ENCODE data around the gene GOSR1. TPM values are rescaled to one million over a fixed set of nuclear protein-coding genes. Genes with fewer than 3 reads are reported as not detected.
A peak's percentile ranks its signal among the peaks of the same experiment; 100 is the strongest.
"Not testable (repeated sequence)": the region's sequence is repeated elsewhere in the genome, so short reads cannot be mapped to it uniquely, and the experiment has no call there.

GOSR1 gene
- total and polyA plus RNA-seq, 2 experiments from 2014 or later = 24.6 to 30.0 TPM

- peaks cover 20% of the 10 kb centered on the region for H3K36me3 ChIP-seq
- no peaks in the 10 kb centered on the region for H3K9me3 ChIP-seq (ENCODE audit: low read depth)
- no peak overlapping the region for H3K27ac ChIP-seq
- no peaks in the 10 kb centered on the region for H3K4me1 ChIP-seq (ENCODE audit: low read depth)
- H3K27me3 ChIP-seq = no peaks in the 10 kb centered on the region
- DNase-seq (ENCODE audit: low read depth in 1 of 2, low spot score in 1 of 2) = no peak
- TF ChIP-seq CTCF (IDR thresholded peaks at IDR 0.05; ENCODE audit: low read depth, low read length) = no peak
- no peak overlapping the region for H3K4me3 ChIP-seq
Observed at GRCh38 chr17:30443721-30444120, 33.5 kb upstream of the GOSR1 start.

DNA sequence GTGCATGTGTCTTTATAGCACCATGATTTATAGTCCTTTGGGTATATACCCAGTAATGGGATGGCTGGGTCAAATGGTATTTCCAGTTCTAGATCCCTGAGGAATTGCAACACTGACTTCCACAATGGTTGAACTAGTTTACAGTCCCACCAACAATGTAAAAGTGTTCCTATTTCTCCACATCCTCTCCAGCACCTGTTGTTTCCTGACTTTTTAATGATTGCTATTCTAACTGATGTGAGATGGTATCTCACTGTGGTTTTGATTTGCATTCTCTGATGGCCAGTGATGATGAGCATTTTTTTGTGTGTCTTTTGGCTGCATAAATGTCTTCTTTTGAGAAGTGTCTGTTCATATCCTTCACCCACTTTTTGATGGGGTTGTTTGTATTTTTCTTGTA lies 30.6 kb upstream of the GOSR1 start:
- H3K27me3 ChIP-seq; H3K9me3 ChIP-seq (ENCODE audit: low read depth); H3K4me3 ChIP-seq; H3K27ac ChIP-seq; H3K4me1 ChIP-seq (ENCODE audit: low read depth); DNase-seq (ENCODE audit: low read depth in 1 of 2, low spot score in 1 of 2): not testable (repeated sequence)
- peaks cover 25% of the 10 kb centered on the region for H3K36me3 ChIP-seq

GRCh38 chr17:30449480-30449879 lies 27.7 kb upstream of the GOSR1 start:
- TF ChIP-seq CTCF (IDR thresholded peaks at IDR 0.05; ENCODE audit: low read depth, low read length) = no peak
- Histone ChIP-seq H3K4me3 (no peak overlapping the region), H3K27me3 (no peaks in the 10 kb centered on the region), H3K27ac (no peak overlapping the region), H3K36me3 (peaks cover 11% of the 10 kb centered on the region), H3K4me1 (ENCODE audit: low read depth) (no peaks in the 10 kb centered on the region), H3K9me3 (ENCODE audit: low read depth) (no peaks in the 10 kb centered on the region)
- DNase-seq (ENCODE audit: low read depth in 1 of 2, low spot score in 1 of 2) = peak in 1 of 2 donors; percentile 68

- no peak for TF ChIP-seq CTCF (IDR thresholded peaks at IDR 0.05; ENCODE audit: low read depth, low read length)
- H3K4me3 ChIP-seq = no peak overlapping the region
Observed at GRCh38 chr17:30450125-30451027, 26.8 kb upstream of the GOSR1 start.

DNA sequence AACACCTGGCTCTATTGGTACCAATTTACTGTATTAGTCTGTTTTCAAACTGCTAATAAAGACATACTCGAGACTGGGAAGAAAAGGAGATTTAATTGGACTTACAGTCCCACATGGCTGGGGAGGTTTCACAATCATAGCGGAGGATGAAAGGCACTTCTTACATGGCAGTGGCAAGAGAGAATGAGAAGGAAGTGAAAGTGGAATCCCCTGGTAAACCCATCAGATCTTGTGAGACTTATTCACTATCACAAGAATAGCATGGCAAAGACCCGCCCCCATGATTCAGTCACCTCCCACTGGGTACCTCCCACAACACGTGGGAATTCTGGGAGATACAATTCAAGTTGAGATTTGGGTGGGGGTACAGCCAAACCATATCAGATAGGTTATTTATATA lies 22.6 kb upstream of the GOSR1 start:
- Histone ChIP-seq H3K9me3 (ENCODE audit: low read depth) (no peaks in the 10 kb centered on the region), H3K36me3 (peaks cover 15% of the 10 kb centered on the region), H3K27me3 (no peaks in the 10 kb centered on the region), H3K27ac (no peak overlapping the region), H3K4me1 (ENCODE audit: low read depth) (no peaks in the 10 kb centered on the region), H3K4me3 (no peak overlapping the region)
- TF ChIP-seq CTCF (IDR thresholded peaks at IDR 0.05; ENCODE audit: low read depth, low read length) = no peak
- no peak for DNase-seq (ENCODE audit: low read depth in 1 of 2, low spot score in 1 of 2)

More at GRCh38 chr17:30450125-30451027, 26.8 kb upstream of the GOSR1 start:
- H3K9me3 ChIP-seq (ENCODE audit: low read depth) = no peaks in the 10 kb centered on the region
- H3K4me1 ChIP-seq (ENCODE audit: low read depth) = no peaks in the 10 kb centered on the region
- DNase-seq (ENCODE audit: low read depth in 1 of 2, low spot score in 1 of 2) = peak in 1 of 2 donors; percentile 50
- no peak overlapping the region for H3K27ac ChIP-seq
- no peaks in the 10 kb centered on the region for H3K27me3 ChIP-seq
- peaks cover 11% of the 10 kb centered on the region for H3K36me3 ChIP-seq

GRCh38 chr17:30458371-30458770 lies 18.8 kb upstream of the GOSR1 start:
- Histone ChIP-seq H3K4me1 (ENCODE audit: low read depth) (no peaks in the 10 kb centered on the region), H3K9me3 (ENCODE audit: low read depth) (no peaks in the 10 kb centered on the region), H3K4me3 (no peak overlapping the region), H3K36me3 (peaks cover 27% of the 10 kb centered on the region), H3K27me3 (no peaks in the 10 kb centered on the region), H3K27ac (no peak overlapping the region)
- no peak for TF ChIP-seq CTCF (IDR thresholded peaks at IDR 0.05; ENCODE audit: low read depth, low read length)
- DNase-seq (ENCODE audit: low read depth in 1 of 2, low spot score in 1 of 2) = no peak

DNA sequence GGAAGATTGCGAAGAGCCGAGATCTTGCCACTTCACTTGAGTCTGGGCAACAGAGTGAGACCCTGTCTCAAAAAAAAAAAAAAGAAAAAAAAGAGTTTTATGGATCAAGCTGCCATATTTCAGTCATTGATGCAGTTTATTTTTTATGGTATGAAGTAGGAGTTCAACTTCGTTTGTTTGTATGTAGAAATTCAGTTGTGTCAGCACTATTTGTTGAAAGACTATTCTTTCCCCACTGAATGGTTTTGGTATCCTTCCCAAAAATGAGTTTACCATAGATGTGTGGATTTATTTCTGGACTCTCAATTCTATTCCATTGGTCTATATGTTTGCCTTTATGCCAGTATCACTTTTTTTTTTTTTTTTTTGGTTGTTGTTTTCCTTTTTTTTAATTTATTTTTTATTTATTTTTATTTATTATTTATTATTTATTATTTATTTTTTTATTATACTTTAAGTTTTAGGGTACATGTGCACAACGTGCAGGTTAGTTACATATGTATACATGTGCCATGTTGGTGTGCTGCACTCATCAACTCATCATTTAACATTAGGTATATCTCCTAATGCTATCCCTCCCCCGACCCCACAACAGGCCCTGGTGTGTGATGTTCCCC lies 18.3 kb upstream of the GOSR1 start:
- H3K9me3 ChIP-seq (ENCODE audit: low read depth); H3K27ac ChIP-seq; H3K4me3 ChIP-seq; DNase-seq (ENCODE audit: low read depth in 1 of 2, low spot score in 1 of 2); H3K27me3 ChIP-seq; H3K4me1 ChIP-seq (ENCODE audit: low read depth): not testable (repeated sequence)
- H3K36me3 ChIP-seq = peaks cover 27% of the 10 kb centered on the region

Measured in cardiac muscle cell (in vitro differentiated cells and primary cell).